ENCODE data around the gene PDGFB. TPM values are rescaled to one million over a fixed set of nuclear protein-coding genes. Genes with fewer than 3 reads are reported as not detected.

PDGFB gene
- total and polyA plus RNA-seq, 7 donors, result 5.2 to 16.4 (median 10.1) TPM

- H3K4me1 ChIP-seq, result peaks cover 28% of the 10 kb centered on the region
- ATAC-seq, result no peak
- 48 to 67% (median 57%) methylated on average over 5 of the region's 5 CpGs for WGBS, 3 donors
- intact Hi-C loops (cut with DNase I), result loop anchor here in 1 of 2 donors (5.0 kb wide), 1 partner anchor 59 kb away; no protein-coding TSS in a partner anchor
- no peak for TF ChIP-seq CTCF (IDR thresholded peaks at IDR 0.05)
- H3K9me3 ChIP-seq, result no peaks in the 10 kb centered on the region
- H3K27ac ChIP-seq, result no peak overlapping the region
- no peak overlapping the region for H3K4me3 ChIP-seq
- no peaks in the 10 kb centered on the region for H3K27me3 ChIP-seq (ENCODE audit: insufficient read depth in 3 of 3, low read length in 2 of 3)
- no peaks in the 10 kb centered on the region for H3K36me3 ChIP-seq (ENCODE audit: insufficient read depth in 1 of 2, low read depth in 1 of 2)
- no peak for DNase-seq
Observed at GRCh38 chr22:39248254-39248653, 3.5 kb upstream of the PDGFB start.

GRCh38 chr22:39247361-39247760, 2.6 kb upstream of the PDGFB start:
- H3K4me1 ChIP-seq, result peaks cover 30% of the 10 kb centered on the region
- intact Hi-C loops (cut with DNase I), result loop anchor here in 1 of 2 donors (5.0 kb wide), 1 partner anchor 60 kb away; no protein-coding TSS in a partner anchor
- TF ChIP-seq CTCF (IDR thresholded peaks at IDR 0.05), result no peak
- H3K36me3 ChIP-seq (ENCODE audit: insufficient read depth in 1 of 2, low read depth in 1 of 2), result no peaks in the 10 kb centered on the region
- ATAC-seq (no peak), DNase-seq (no peak)
- H3K27me3 ChIP-seq (ENCODE audit: insufficient read depth in 3 of 3, low read length in 2 of 3), result no peaks in the 10 kb centered on the region
- peak overlapping the region; percentile 27 for H3K27ac ChIP-seq
- no peak overlapping the region for H3K4me3 ChIP-seq
- no peaks in the 10 kb centered on the region for H3K9me3 ChIP-seq
- WGBS, 3 donors, result 93 to 97% (median 95%) methylated on average over 7 of the region's 7 CpGs

- H3K9me3 ChIP-seq, result no peaks in the 10 kb centered on the region
- H3K27me3 ChIP-seq (ENCODE audit: insufficient read depth in 3 of 3, low read length in 2 of 3), result no peaks in the 10 kb centered on the region
- no peak for TF ChIP-seq CTCF (IDR thresholded peaks at IDR 0.05)
- intact Hi-C loops (cut with DNase I), result loop anchor here in 1 of 2 donors (5.0 kb wide), 1 partner anchor 60 kb away; no protein-coding TSS in a partner anchor
- DNase-seq (no peak), ATAC-seq (no peak)
- no peaks in the 10 kb centered on the region for H3K36me3 ChIP-seq (ENCODE audit: insufficient read depth in 1 of 2, low read depth in 1 of 2)
- H3K27ac ChIP-seq, result peak overlapping the region; percentile 27
- H3K4me1 ChIP-seq, result peaks cover 25% of the 10 kb centered on the region
- no peak overlapping the region for H3K4me3 ChIP-seq
- 60 to 69% (median 64%) methylated on average over 10 of the region's 10 CpGs for WGBS, 3 donors
Observed at GRCh38 chr22:39246690-39247332, 2.0 kb upstream of the PDGFB start.

- intact Hi-C loops (cut with DNase I), result loop anchor here in 1 of 2 donors (5.0 kb wide), 1 partner anchor 61 kb away; no protein-coding TSS in a partner anchor
- no peaks in the 10 kb centered on the region for H3K27me3 ChIP-seq (ENCODE audit: insufficient read depth in 3 of 3, low read length in 2 of 3)
- WGBS, 3 donors, result 75 to 81% (median 75%) methylated on average over 3 of the region's 3 CpGs
- no peaks in the 10 kb centered on the region for H3K36me3 ChIP-seq (ENCODE audit: insufficient read depth in 1 of 2, low read depth in 1 of 2)
- peak overlapping the region; percentile 27 for H3K27ac ChIP-seq
- no peak overlapping the region for H3K4me3 ChIP-seq
- no peak for TF ChIP-seq CTCF (IDR thresholded peaks at IDR 0.05)
- no peaks in the 10 kb centered on the region for H3K9me3 ChIP-seq
- H3K4me1 ChIP-seq, result peaks cover 31% of the 10 kb centered on the region
- no peak for ATAC-seq
- no peak for DNase-seq
Observed at GRCh38 chr22:39246217-39246616, 1.4 kb upstream of the PDGFB start.

Data from psoas muscle (tissue), 8 donors.